Progenitor cell of endocrine pancreas (in vitro differentiated cells): ENCODE data around the gene GALNT9. TPM values are rescaled to one million over a fixed set of nuclear protein-coding genes. Genes with fewer than 3 reads are reported as not detected.

Experiments used
- DNase-seq: peaks from one replicate; pipeline ENCODE4 v3.0.0; 2021; ENCODE audit warnings: low spot score; ENCODE audit not compliant: unreplicated experiment
- H3K27ac Mint-ChIP-seq: 2 replicates; pipeline ENCODE4 v1.8.0; 2021; ENCODE audit warnings: mild to moderate bottlenecking, moderate library complexity, mixed read lengths
- H3K27me3 Mint-ChIP-seq: 2 replicates; pipeline ENCODE4 v1.8.0; 2021; ENCODE audit warnings: mixed read lengths
- H3K36me3 Mint-ChIP-seq: 2 replicates; pipeline ENCODE4 v1.8.0; 2022; ENCODE audit warnings: mixed read lengths; ENCODE audit not compliant: insufficient read depth
- H3K4me1 Mint-ChIP-seq: 2 replicates; pipeline ENCODE4 v1.8.0; 2021; ENCODE audit warnings: low read depth, mixed read lengths
- H3K4me3 Mint-ChIP-seq: 2 replicates; pipeline ENCODE4 v1.8.0; 2021; ENCODE audit warnings: low read depth, mild to moderate bottlenecking, moderate library complexity, mixed read lengths
- H3K9me3 Mint-ChIP-seq: 2 replicates; pipeline ENCODE4 v1.8.0; 2021; ENCODE audit warnings: low read depth, mixed read lengths
- CTCF ChIP-seq: fragments of 200-600 bp; sonication (generic); IDR thresholded peaks from one replicate; pipeline ENCODE4 v1.5.0; 2021; ENCODE audit warnings: antibody characterized with exemption, mild to moderate bottlenecking; ENCODE audit not compliant: unreplicated experiment
- total RNA-seq: library from RNA; stranded (reverse); gene quantifications from 2 replicates; pipeline ENCODE4 v1.2.1, GENCODE V29; 2021

The GALNT9 gene
- total RNA-seq, 1 donor from 2014 or later: 0.36 TPM

GRCh38 chr12:132288516-132289215 is 40.7 kb downstream of the GALNT9 start:
- no peak for TF ChIP-seq CTCF
- H3K27me3 Mint-ChIP-seq: peaks cover 66% of the 10 kb centered on the region
- H3K27ac Mint-ChIP-seq: no peak overlapping the region

GRCh38 chr12:132287391-132288238 is 41.8 kb downstream of the GALNT9 start:
- no peak for DNase-seq
- Mint-ChIP-seq H3K4me3 (no peak overlapping the region), H3K4me1 (no peaks in the 10 kb centered on the region), H3K9me3 (no peaks in the 10 kb centered on the region), H3K27me3 (peaks cover 55% of the 10 kb centered on the region), H3K36me3 (no peaks in the 10 kb centered on the region), H3K27ac (no peak overlapping the region)
- TF ChIP-seq CTCF: no peak

More at GRCh38 chr12:132288516-132289215, 40.7 kb downstream of the GALNT9 start:
- DNase-seq: no peak
- Mint-ChIP-seq H3K4me3 (no peak overlapping the region), H3K9me3 (no peaks in the 10 kb centered on the region), H3K4me1 (no peaks in the 10 kb centered on the region), H3K36me3 (no peaks in the 10 kb centered on the region)

GRCh38 chr12:132286912-132287311 is 42.5 kb downstream of the GALNT9 start:
- no peak for TF ChIP-seq CTCF
- H3K27me3 Mint-ChIP-seq: peaks cover 49% of the 10 kb centered on the region
- H3K36me3 Mint-ChIP-seq: no peaks in the 10 kb centered on the region
- no peaks in the 10 kb centered on the region for H3K9me3 Mint-ChIP-seq
- no peak overlapping the region for H3K4me3 Mint-ChIP-seq
- H3K27ac Mint-ChIP-seq: no peak overlapping the region
- DNase-seq: no peak
- H3K4me1 Mint-ChIP-seq: no peaks in the 10 kb centered on the region

- Mint-ChIP-seq H3K9me3 (no peaks in the 10 kb centered on the region), H3K27ac (no peak overlapping the region), H3K4me3 (no peak overlapping the region), H3K4me1 (no peaks in the 10 kb centered on the region), H3K27me3 (peaks cover 49% of the 10 kb centered on the region), H3K36me3 (no peaks in the 10 kb centered on the region)
- no peak for TF ChIP-seq CTCF
- no peak for DNase-seq
Observed at GRCh38 chr12:132285991-132286681, 43.3 kb downstream of the GALNT9 start.
